A549 (cell line): ENCODE data around the gene BBIP1. TPM values are rescaled to one million over a fixed set of nuclear protein-coding genes. Genes with fewer than 3 reads are reported as not detected.

Experiments used
- ATAC-seq, 2 experiments: fragments of 200-7000 bp in 1 of 2; fragments of >200 bp in 1 of 2; cut with Nextera tagmentation in 1 of 2; cut with Tn5 transposase in 1 of 2; 3 replicates each; pipeline versions ENCODE4 v1.8.0 to v1.9.1; 2018 to 2020; ENCODE audit warnings: mild to moderate bottlenecking in 1 of 2, moderate library complexity in 1 of 2
- CTCF ChIA-PET: fragments of 300-600 bp; sonication (Branson Sonifier 250); formaldehyde crosslinking; extraction: SDS; loops from one replicate; lab custom pipeline; 2021; ENCODE audit warnings: antibody characterized with exemption, inconsistent platforms; lab: Yijun Ruan, JAX
- POLR2A ChIA-PET: fragments of 350-600 bp; formaldehyde crosslinking; extraction: SDS; loops from one replicate; lab custom pipeline; 2021; ENCODE audit warnings: antibody characterized with exemption, inconsistent platforms; lab: Yijun Ruan, JAX
- DNase-seq, 2 experiments: peaks; one replicate each; pipeline versions ENCODE4 v3.0.0 to v3.0.0-alpha.2; 2011 to 2016; ENCODE audit warnings: low read depth in 1 of 2, low spot score in 1 of 2
- FAIRE-seq: peaks from 2 replicates; lab custom pipeline; 2011; peaks lifted over from hg19 to GRCh38; lab: Jason Lieb, UNC
- H3K27ac ChIP-seq, 2 experiments: fragments of >200 bp; sonication (Bioruptor Twin); formaldehyde crosslinking; 3 replicates each; pipeline ENCODE4 v1.5.1; 2016 to 2017
- H3K4me1 ChIP-seq: fragments of >200 bp; sonication (Bioruptor Twin); formaldehyde crosslinking; 3 replicates; pipeline ENCODE4 v1.6.1; 2016
- H3K4me2 ChIP-seq: fragments of >200 bp; sonication (Bioruptor Twin); formaldehyde crosslinking; 3 replicates; pipeline ENCODE4 v1.6.1; 2016
- H3K4me3 ChIP-seq: fragments of >200 bp; sonication (Bioruptor Twin); formaldehyde crosslinking; 3 replicates; pipeline ENCODE4 v1.5.1; 2016
- H3K9me3 ChIP-seq: fragments of >200 bp; sonication (Bioruptor Twin); formaldehyde crosslinking; 3 replicates; pipeline ENCODE4 v1.6.1; 2016
- BHLHE40 ChIP-seq: IDR thresholded peaks from 2 replicates; pipeline ENCODE4 v1.6.1; 2012; ENCODE audit warnings: low read depth, low read length, inconsistent platforms
- CBX2 ChIP-seq: fragments of 200-600 bp; sonication (generic); IDR thresholded peaks from 2 replicates; pipeline ENCODE4 v1.6.1; 2016; ENCODE audit warnings: low read depth, mild to moderate bottlenecking, borderline replicate concordance
- CHD4 ChIP-seq: fragments of 200-600 bp; sonication (generic); IDR thresholded peaks from 2 replicates; pipeline ENCODE4 v1.6.1; 2016; ENCODE audit warnings: antibody characterized with exemption, mild to moderate bottlenecking, borderline replicate concordance
- EHMT2 ChIP-seq: fragments of 200-600 bp; sonication (generic); IDR thresholded peaks from 2 replicates; pipeline ENCODE4 v1.6.1; 2016; ENCODE audit warnings: antibody characterized with exemption, low read depth, mild to moderate bottlenecking, moderate library complexity
- ESRRA ChIP-seq: fragments of 150-350 bp; IDR thresholded peaks from 2 replicates; pipeline ENCODE4 v1.6.1; 2014; ENCODE audit warnings: mild to moderate bottlenecking, low read length, borderline replicate concordance
- FOSB ChIP-seq: fragments of 250-450 bp; sonication (Bioruptor Pico); IDR thresholded peaks from 2 replicates; pipeline ENCODE4 v1.5.0; 2020; ENCODE audit warnings: mild to moderate bottlenecking, moderate library complexity
- HOXB5 ChIP-seq: fragments of 250-450 bp; sonication (Bioruptor Pico); IDR thresholded peaks from 2 replicates; pipeline ENCODE4 v1.5.0; 2020; ENCODE audit warnings: mild to moderate bottlenecking, moderate library complexity
- JUNB ChIP-seq: fragments of >200 bp; sonication (Bioruptor Twin); formaldehyde crosslinking; IDR thresholded peaks from 2 replicates; pipeline ENCODE4 v1.6.1; 2016
- KDM1A ChIP-seq: fragments of 200-600 bp; sonication (generic); IDR thresholded peaks from 2 replicates; pipeline ENCODE4 v1.6.1; 2016; ENCODE audit warnings: low read depth, mild to moderate bottlenecking
- MAZ ChIP-seq: fragments of 150-350 bp; IDR thresholded peaks from 2 replicates; pipeline ENCODE4 v1.6.1; 2014; ENCODE audit warnings: antibody characterized with exemption, low read depth, low read length, borderline replicate concordance
- NFE2L2 ChIP-seq: fragments of 150-350 bp; conservative IDR thresholded peaks from 2 replicates; pipeline ENCODE4 v1.6.1; 2014; ENCODE audit warnings: low read length
- RCOR1 ChIP-seq: fragments of 150-350 bp; IDR thresholded peaks from 2 replicates; pipeline ENCODE4 v1.6.1; 2014; ENCODE audit warnings: antibody characterized with exemption, low read length, low read depth
- SMC3 ChIP-seq: fragments of >200 bp; sonication (Bioruptor Twin); formaldehyde crosslinking; IDR thresholded peaks from 3 replicates; pipeline ENCODE4 v1.6.1; 2018; ENCODE audit warnings: inconsistent platforms
- SREBF2 ChIP-seq: fragments of 450-650 bp; IDR thresholded peaks from 2 replicates; pipeline ENCODE4 v1.6.1; 2014; ENCODE audit warnings: mild to moderate bottlenecking, moderate library complexity
- TFCP2L1 ChIP-seq: fragments of 250-450 bp; sonication (Bioruptor Pico); IDR thresholded peaks from 2 replicates; pipeline ENCODE4 v1.5.0; 2021; ENCODE audit warnings: mild to moderate bottlenecking
- TP53 ChIP-seq: fragments of 250-450 bp; sonication (Bioruptor Pico); IDR thresholded peaks from 2 replicates; pipeline ENCODE4 v1.5.0; 2021; ENCODE audit warnings: mild to moderate bottlenecking, moderate library complexity
- ZC3H11A ChIP-seq: fragments of 450-650 bp; IDR thresholded peaks from 2 replicates; pipeline ENCODE4 v1.6.1; 2014; ENCODE audit warnings: antibody characterized with exemption, mild to moderate bottlenecking
- ZFP36 ChIP-seq: fragments of 450-650 bp; IDR thresholded peaks from 2 replicates; pipeline ENCODE4 v1.6.1; 2014; ENCODE audit warnings: borderline replicate concordance; ENCODE audit not compliant: partially characterized antibody
- ZNF302 ChIP-seq: fragments of 250-450 bp; sonication (Bioruptor Pico); IDR thresholded peaks from 2 replicates; pipeline ENCODE4 v1.9.0; 2021; ENCODE audit warnings: inconsistent platforms, mild to moderate bottlenecking, moderate library complexity
- WGBS: methylation state at CpG from one replicate; pipeline ENCODE4 v1.1.6; 2017; ENCODE audit errors: missing lambda C conversion rate; 5-methylcytosine and 5-hydroxymethylcytosine counted together
- polyA plus RNA-seq, 4 experiments: library from polyadenylated mRNA; depleted of rRNA in 3 of 4; stranded (reverse); fragments of >200 nt; fragmentation: RNase III in 1 of 4; extraction: RNeasy Plus Mini Kit Qiagen cat#74134 plus additional on column Dnase treatment in 1 of 4; gene quantifications; 2 replicates in 3 of 4; 3 replicates in 1 of 4; pipeline ENCODE4 v1.2.3, GENCODE V29; 2011 to 2017
- TF ChIP-seq, protein P1 (sequence below): fragments of 250-450 bp; sonication (Bioruptor Pico); IDR thresholded peaks from 2 replicates; pipeline ENCODE4 v1.5.0; 2020; ENCODE audit warnings: low read depth, mild to moderate bottlenecking, moderate library complexity
- TF ChIP-seq, protein P2 (sequence below): fragments of >200 bp; sonication (Bioruptor Twin); formaldehyde crosslinking; IDR thresholded peaks from 2 replicates; pipeline ENCODE4 v1.6.1; 2016

BBIP1 gene
- polyA plus RNA-seq, 2 of the 4 experiments (the other 2 are of a cell fraction): 57.2 to 83.4 TPM

DNA sequence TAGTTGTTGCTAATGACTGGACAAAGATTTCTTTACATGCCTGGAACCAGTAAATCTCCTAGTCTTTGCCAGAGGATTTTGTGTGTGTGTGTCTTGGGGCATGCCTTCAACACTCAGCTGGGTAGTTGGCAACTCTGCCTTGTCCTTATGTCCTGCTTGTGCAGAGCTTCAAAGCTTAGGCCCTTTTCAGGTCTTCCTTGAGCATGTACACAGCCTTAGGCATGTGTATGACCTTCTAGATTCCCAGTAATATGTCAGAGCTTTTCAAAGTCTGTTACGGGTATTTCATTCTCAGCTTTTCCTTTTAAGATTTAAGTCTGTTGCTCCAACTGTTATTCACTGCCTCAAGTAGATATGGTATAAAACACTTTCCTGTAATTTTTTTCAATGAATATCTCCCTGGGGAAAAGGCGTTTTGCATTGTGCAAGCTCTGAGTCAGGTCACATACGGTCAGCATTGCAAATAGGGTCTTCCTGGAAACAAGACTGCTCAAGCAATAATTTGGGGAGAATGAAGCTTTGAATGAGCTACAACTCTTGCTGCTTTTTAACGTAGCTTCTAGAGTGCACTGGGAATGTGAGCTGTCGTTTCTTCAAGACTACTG, 25.9 kb upstream of the BBIP1 start (continued):
- TF ChIP-seq, protein P1, sequence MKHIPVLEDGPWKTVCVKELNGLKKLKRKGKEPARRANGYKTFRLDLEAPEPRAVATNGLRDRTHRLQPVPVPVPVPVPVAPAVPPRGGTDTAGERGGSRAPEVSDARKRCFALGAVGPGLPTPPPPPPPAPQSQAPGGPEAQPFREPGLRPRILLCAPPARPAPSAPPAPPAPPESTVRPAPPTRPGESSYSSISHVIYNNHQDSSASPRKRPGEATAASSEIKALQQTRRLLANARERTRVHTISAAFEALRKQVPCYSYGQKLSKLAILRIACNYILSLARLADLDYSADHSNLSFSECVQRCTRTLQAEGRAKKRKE (CRISPR knock-in tag): no peak
- TF ChIP-seq, all 56 proteins: peak for 0

DNA sequence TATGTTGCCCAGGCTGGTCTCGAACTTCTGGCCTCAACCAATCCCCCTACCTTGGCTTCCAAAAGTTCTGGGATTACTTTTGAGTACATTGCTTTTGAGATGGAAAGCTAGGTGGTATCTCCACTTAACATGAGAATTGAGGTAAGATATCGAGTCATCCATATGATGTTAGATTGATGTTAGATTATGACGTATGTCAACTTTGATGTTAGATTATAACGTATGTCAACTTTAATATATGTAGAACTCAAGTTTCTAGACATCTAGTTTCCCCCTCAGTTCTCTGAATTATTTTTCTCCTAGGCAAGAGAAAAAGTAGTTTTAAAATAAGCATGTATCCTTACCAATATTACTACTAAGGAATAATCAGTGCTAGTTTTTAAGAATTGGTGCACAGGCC, 20.4 kb upstream of the BBIP1 start:
- TF ChIP-seq SMC3 (no peak), TP53 (CRISPR knock-in tag) (no peak), RCOR1 (no peak)
- DNase-seq (no peak), ATAC-seq (no peak), FAIRE-seq (no peak)
- Histone ChIP-seq H3K27ac (no peak overlapping the region), H3K4me3 (no peak overlapping the region), H3K4me1 (no peaks in the 10 kb centered on the region), H3K9me3 (no peaks in the 10 kb centered on the region), H3K4me2 (no peak overlapping the region)
- POLR2A ChIA-PET: no interaction called here
- WGBS: 96% methylated on average over 4 of the region's 4 CpGs
- CTCF ChIA-PET: no interaction called here

DNA sequence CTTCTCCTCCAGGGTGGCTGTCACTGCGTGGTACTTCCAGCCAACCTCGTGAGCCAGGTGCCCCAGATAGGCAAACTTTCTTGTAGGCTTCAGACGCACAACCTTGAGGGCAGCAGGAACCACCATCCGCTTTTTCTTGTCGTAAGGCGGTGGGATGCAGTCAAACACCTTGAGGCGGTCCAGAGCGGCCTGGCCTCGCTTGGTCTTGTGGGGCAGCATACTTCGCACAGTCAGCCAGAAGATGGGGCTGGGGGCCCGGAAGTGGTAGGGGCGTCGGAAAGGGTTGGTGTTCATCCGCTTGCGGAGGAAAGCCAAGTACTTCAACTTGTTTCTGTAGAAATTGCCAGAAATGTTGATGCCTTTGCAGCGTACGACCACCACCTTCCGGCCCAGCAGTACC, 17.8 kb upstream of the BBIP1 start:
- ATAC-seq (no peak), DNase-seq (no peak)
- H3K4me1 ChIP-seq: peaks cover 3% of the 10 kb centered on the region; the same call in 1 of the 3 replicates
- TF ChIP-seq ZC3H11A: no peak
- TF ChIP-seq ESRRA: no peak
- TF ChIP-seq ZNF302 (CRISPR knock-in tag): no peak
- TF ChIP-seq CHD4: no peak
- no peak for TF ChIP-seq FOSB
- TF ChIP-seq, all 56 proteins: peak for 0
- Histone ChIP-seq H3K4me3 (no peak overlapping the region), H3K4me2 (no peak overlapping the region), H3K9me3 (no peaks in the 10 kb centered on the region), H3K27ac (no peak overlapping the region)
- WGBS: 93% methylated on average over 18 of the region's 18 CpGs
- POLR2A ChIA-PET: no interaction called here
- CTCF ChIA-PET: no interaction called here
- FAIRE-seq: no peak

DNA sequence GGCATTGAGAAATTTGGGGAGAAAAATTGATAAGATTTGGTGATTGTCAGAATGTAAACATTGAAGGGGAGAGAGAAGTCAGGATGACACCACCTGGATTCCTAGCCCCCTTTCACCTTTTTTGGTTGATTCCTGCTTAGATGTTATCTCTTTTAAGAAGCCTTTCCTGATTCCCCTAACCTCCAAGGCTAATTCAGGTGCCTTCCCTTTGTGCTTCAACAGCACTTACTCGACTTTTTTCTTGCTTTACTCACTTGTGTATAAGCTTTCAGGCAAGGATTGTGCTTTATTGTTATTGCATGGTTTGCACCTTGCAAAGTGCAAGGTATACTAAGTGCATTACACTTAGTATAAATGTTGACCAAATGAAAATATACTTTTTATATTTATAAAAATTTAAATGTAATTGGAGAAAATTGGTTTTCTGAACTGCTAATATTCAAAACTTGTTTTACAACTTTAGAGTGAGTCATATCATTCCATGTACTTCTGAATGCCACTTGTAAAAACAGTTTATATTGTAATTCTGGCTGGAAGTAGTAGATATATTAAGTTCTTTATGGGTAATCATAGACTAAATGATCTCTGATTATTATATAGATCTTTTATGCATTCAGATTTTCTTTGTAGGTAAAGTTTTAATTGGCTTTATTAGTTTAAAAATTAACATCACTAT, 13.7 kb upstream of the BBIP1 start:
- ChIA-PET CTCF (no interaction called here), POLR2A (no interaction called here)
- Histone ChIP-seq H3K4me2 (no peak overlapping the region), H3K4me1 (peaks cover 3% of the 10 kb centered on the region; the same call in 1 of the 3 replicates), H3K27ac (no peak overlapping the region), H3K4me3 (no peak overlapping the region), H3K9me3 (no peaks in the 10 kb centered on the region)
- no peak for FAIRE-seq
- DNase-seq: no peak
- no peak for ATAC-seq
- TF ChIP-seq SREBF2 (no peak), NFE2L2 (no peak), MAZ (no peak), RCOR1 (no peak), ZNF302 (CRISPR knock-in tag) (no peak), HOXB5 (CRISPR knock-in tag) (no peak), EHMT2 (no peak), KDM1A (no peak), TFCP2L1 (CRISPR knock-in tag) (no peak), CBX2 (no peak), BHLHE40 (no peak), JUNB (no peak), TP53 (CRISPR knock-in tag) (no peak), ZFP36 (no peak)
- TF ChIP-seq, protein P2, sequence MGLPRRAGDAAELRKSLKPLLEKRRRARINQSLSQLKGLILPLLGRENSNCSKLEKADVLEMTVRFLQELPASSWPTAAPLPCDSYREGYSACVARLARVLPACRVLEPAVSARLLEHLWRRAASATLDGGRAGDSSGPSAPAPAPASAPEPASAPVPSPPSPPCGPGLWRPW: no peak
- TF ChIP-seq, protein P1 (CRISPR knock-in tag): no peak
- 34% methylated on average over 1 of the region's 1 CpG for WGBS
